Measurements from ENCODE around the gene SNURF.
"Not testable (repeated sequence)": the region's sequence is repeated elsewhere in the genome, so short reads cannot be mapped to it uniquely, and the experiment has no call there.

Gene SNURF

GRCh38 chr15:24971772-24972171, 17.0 kb downstream of the SNURF start:
- no peak for DNase-seq

GRCh38 chr15:24972707-24973106, 17.9 kb downstream of the SNURF start:
- not testable (repeated sequence) for DNase-seq

GRCh38 chr15:24976932-24977331, 22.1 kb downstream of the SNURF start:
- DNase-seq: no peak

- no peak for DNase-seq
Measured at GRCh38 chr15:24977686-24978085, 22.9 kb downstream of the SNURF start.

- no peak for DNase-seq
Measured at GRCh38 chr15:24985224-24985623, 30.4 kb downstream of the SNURF start.

GRCh38 chr15:24986653-24987052, 31.9 kb downstream of the SNURF start:
- DNase-seq: no peak

All from CD4-positive, alpha-beta T cell treated with Interleukin-1 beta for 1 hour (primary cell).